Uterus (tissue), 4 donors: ENCODE results near the gene CNOT4. TPM values are rescaled to one million over a fixed set of nuclear protein-coding genes. Genes with fewer than 3 reads are reported as not detected.

Experiments
- DNase-seq, 2 donors: peaks; one replicate each; pipeline ENCODE4 v3.0.0-alpha.2; 2019 to 2020
- H3K27ac ChIP-seq, 2 donors: fragments of 200-600 bp; sonication (generic); 1 replicate in 1 of 2; 2 replicates in 1 of 2; pipeline ENCODE4 v1.5.1; 2016 to 2018
- H3K27me3 ChIP-seq, 2 donors: fragments of 200-600 bp; sonication (generic); one replicate each; pipeline ENCODE4 v1.5.1; 2018 to 2019; ENCODE audit warnings: control low read depth in 1 of 2
- H3K36me3 ChIP-seq, 2 donors: fragments of 200-600 bp; sonication (generic); one replicate each; pipeline ENCODE4 v1.5.1; 2019; ENCODE audit warnings: control low read depth in 1 of 2
- H3K4me1 ChIP-seq, 2 donors: fragments of 200-600 bp; sonication (generic); one replicate each; pipeline ENCODE4 v1.5.1; 2018 to 2019; ENCODE audit warnings: control low read depth in 1 of 2
- H3K4me3 ChIP-seq, 2 donors: fragments of 200-600 bp; sonication (generic); 1 replicate in 1 of 2; 2 replicates in 1 of 2; pipeline ENCODE4 v1.5.1; 2018 to 2019; ENCODE audit warnings: mild to moderate bottlenecking in 1 of 2
- H3K9me3 ChIP-seq, 2 donors: fragments of 200-600 bp; sonication (generic); one replicate each; pipeline ENCODE4 v1.5.1; 2019; ENCODE audit warnings: control low read depth in 1 of 2
- POLR2A ChIP-seq, 2 donors: fragments of 450-650 bp; IDR thresholded peaks; one replicate each; pipeline ENCODE4 v1.6.1; 2016; ENCODE audit warnings: antibody characterized with exemption in 2 of 2, mild to moderate bottlenecking in 1 of 2, moderate library complexity in 1 of 2
- intact Hi-C: fragments of 100-400 bp; cut with DNase I; formaldehyde crosslinking; loops from one replicate; pipeline ENCODE4 v1.15.1; 2023; ENCODE audit warnings: low total_unique reads
- total RNA-seq, 4 donors: library from RNA; depleted of rRNA in 3 of 4; stranded (reverse); fragments of >200 nt in 3 of 4; gene quantifications; one replicate each; pipeline versions ENCODE4 v1.1.0 to v1.2.4, GENCODE V29; 2014 to 2023
- TF ChIP-seq, protein P1 (sequence below), 4 experiments: fragments of 200-600 bp in 2 of 4; fragments of 450-650 bp in 2 of 4; sonication (generic) in 2 of 4; IDR thresholded peaks; one replicate each; pipeline ENCODE4 v1.5.1; 2016 to 2019; ENCODE audit warnings: antibody characterized with exemption in 4 of 4, mild to moderate bottlenecking in 2 of 4, moderate library complexity in 1 of 4
- donor health status: DM: yes; HTN: yes; CAD: no.

The CNOT4 gene
- total RNA-seq, 4 donors from 2014 or later = 13.2 to 35.6 (median 20.6) TPM

DNA sequence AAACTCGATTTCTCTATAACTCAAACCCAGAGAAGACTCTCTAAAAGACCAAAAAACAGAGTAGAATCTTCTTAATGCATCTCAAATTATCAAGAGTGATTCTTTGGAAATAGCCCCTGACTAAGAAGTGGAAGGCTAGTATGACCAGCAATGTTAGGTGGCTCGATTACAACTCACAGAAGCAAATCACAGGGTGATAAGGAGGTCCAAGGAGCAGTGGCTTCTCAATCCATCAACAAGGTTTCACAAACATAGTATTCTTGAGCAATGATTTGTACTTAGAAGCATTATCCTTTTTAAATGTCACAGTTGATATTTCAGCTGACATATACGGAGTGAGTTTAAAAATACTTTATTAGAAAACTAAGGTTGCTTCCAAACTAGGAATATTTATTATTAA is 127.7 kb downstream of the CNOT4 start:
- Histone ChIP-seq H3K27me3 (no peaks in the 10 kb centered on the region), H3K4me3 (no peak overlapping the region), H3K36me3 (no peaks in the 10 kb centered on the region), H3K4me1 (no peaks in the 10 kb centered on the region), H3K27ac (no peak overlapping the region), H3K9me3 (no peaks in the 10 kb centered on the region)
- no peak for DNase-seq
- TF ChIP-seq POLR2A (IDR thresholded peaks at IDR 0.05) = no peak
- TF ChIP-seq, protein P1, sequence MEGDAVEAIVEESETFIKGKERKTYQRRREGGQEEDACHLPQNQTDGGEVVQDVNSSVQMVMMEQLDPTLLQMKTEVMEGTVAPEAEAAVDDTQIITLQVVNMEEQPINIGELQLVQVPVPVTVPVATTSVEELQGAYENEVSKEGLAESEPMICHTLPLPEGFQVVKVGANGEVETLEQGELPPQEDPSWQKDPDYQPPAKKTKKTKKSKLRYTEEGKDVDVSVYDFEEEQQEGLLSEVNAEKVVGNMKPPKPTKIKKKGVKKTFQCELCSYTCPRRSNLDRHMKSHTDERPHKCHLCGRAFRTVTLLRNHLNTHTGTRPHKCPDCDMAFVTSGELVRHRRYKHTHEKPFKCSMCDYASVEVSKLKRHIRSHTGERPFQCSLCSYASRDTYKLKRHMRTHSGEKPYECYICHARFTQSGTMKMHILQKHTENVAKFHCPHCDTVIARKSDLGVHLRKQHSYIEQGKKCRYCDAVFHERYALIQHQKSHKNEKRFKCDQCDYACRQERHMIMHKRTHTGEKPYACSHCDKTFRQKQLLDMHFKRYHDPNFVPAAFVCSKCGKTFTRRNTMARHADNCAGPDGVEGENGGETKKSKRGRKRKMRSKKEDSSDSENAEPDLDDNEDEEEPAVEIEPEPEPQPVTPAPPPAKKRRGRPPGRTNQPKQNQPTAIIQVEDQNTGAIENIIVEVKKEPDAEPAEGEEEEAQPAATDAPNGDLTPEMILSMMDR (IDR thresholded peaks at IDR 0.05) = no peak
- intact Hi-C loops = no loop called here

DNA sequence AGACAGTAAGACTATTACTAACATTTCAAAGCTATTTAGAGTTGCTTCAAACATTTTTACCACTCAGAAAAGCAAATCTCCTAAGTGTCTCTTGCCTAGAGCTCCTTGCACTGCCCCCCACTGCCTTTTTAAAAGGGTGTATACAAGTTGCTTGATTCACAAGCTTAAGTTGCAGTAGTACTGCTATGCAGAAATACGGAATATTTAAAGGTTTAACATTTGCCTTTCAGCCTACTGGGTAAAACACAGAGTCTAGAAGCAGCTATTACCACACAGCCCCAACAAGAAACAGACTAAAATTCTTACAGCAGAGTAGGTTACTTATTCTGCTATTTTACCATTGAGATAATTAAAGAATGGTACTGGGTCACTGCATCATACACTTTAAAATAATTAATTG is 128.5 kb downstream of the CNOT4 start:
- Histone ChIP-seq H3K4me3 (no peak overlapping the region), H3K9me3 (no peaks in the 10 kb centered on the region), H3K36me3 (no peaks in the 10 kb centered on the region), H3K27me3 (no peaks in the 10 kb centered on the region), H3K4me1 (no peaks in the 10 kb centered on the region), H3K27ac (no peak overlapping the region)
- TF ChIP-seq, protein P1 (IDR thresholded peaks at IDR 0.05) = no peak
- no peak for TF ChIP-seq POLR2A (IDR thresholded peaks at IDR 0.05)
- intact Hi-C loops = no loop called here
- DNase-seq = no peak

GRCh38 chr7:135380351-135380750 is 129.6 kb downstream of the CNOT4 start:
- intact Hi-C loops = no loop called here
- TF ChIP-seq, protein P1 (IDR thresholded peaks at IDR 0.05) = no peak
- no peak for TF ChIP-seq POLR2A (IDR thresholded peaks at IDR 0.05)
- H3K9me3 ChIP-seq = no peaks in the 10 kb centered on the region
- no peak overlapping the region for H3K27ac ChIP-seq
- no peak overlapping the region for H3K4me3 ChIP-seq
- no peaks in the 10 kb centered on the region for H3K36me3 ChIP-seq
- DNase-seq = no peak
- no peaks in the 10 kb centered on the region for H3K27me3 ChIP-seq
- H3K4me1 ChIP-seq = no peaks in the 10 kb centered on the region

DNA sequence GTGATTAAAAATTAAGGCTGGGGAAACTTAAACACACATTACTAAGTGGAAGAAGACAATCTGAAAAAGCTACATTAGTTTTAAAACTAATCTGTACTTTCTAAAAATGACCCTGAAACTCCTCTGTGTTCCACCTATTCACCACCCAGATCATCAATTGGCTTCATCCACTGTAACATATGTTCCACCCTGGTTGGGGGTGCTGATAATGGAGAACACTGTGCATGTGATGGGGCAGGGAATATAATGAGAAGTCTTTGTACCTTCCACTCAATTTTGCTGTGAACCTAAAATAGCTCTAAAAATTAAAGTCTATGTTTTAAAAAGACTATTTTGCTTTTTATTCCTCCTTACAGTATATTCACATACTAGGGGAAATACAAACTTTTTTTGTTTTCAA is 132.7 kb downstream of the CNOT4 start:
- no peak for TF ChIP-seq POLR2A (IDR thresholded peaks at IDR 0.05)
- TF ChIP-seq, protein P1 (IDR thresholded peaks at IDR 0.05) = no peak
- intact Hi-C loops = no loop called here
- Histone ChIP-seq H3K4me1 (no peaks in the 10 kb centered on the region), H3K27ac (no peak overlapping the region), H3K36me3 (no peaks in the 10 kb centered on the region), H3K4me3 (no peak overlapping the region), H3K9me3 (no peaks in the 10 kb centered on the region), H3K27me3 (no peaks in the 10 kb centered on the region)
- no peak for DNase-seq

- Histone ChIP-seq H3K4me1 (no peaks in the 10 kb centered on the region), H3K36me3 (no peaks in the 10 kb centered on the region), H3K27me3 (no peaks in the 10 kb centered on the region), H3K4me3 (no peak overlapping the region), H3K9me3 (no peaks in the 10 kb centered on the region), H3K27ac (no peak overlapping the region)
- TF ChIP-seq, protein P1 (IDR thresholded peaks at IDR 0.05) = no peak
- no peak for TF ChIP-seq POLR2A (IDR thresholded peaks at IDR 0.05)
- intact Hi-C loops = no loop called here
- DNase-seq = no peak
Observed at GRCh38 chr7:135375908-135376699, 133.8 kb downstream of the CNOT4 start.
